Tibial nerve (tissue), 4 donors: ENCODE measurements around the gene NEMF. TPM values are rescaled to one million over a fixed set of nuclear protein-coding genes. Genes with fewer than 3 reads are reported as not detected.
A peak's percentile ranks its signal among the peaks of the same experiment; 100 is the strongest.

ENCODE experiments used
- DNase-seq, 2 donors: peaks; one replicate each; pipeline ENCODE4 v3.0.0-alpha.2; 2019; ENCODE audit warnings: low spot score in 2 of 2
- H3K27ac ChIP-seq, 4 donors: fragments of 200-600 bp; sonication (generic) in 3 of 4; one replicate each; pipeline ENCODE4 v1.5.1; 2017 to 2019; ENCODE audit warnings: mild to moderate bottlenecking in 1 of 4
- H3K27me3 ChIP-seq, 2 donors: fragments of 200-600 bp; sonication (generic) in 1 of 2; one replicate each; pipeline versions ENCODE4 v1.5.1 to v1.6.0; 2017 to 2019
- H3K36me3 ChIP-seq, 3 donors: fragments of 200-600 bp; sonication (generic); one replicate each; pipeline ENCODE4 v1.5.1; 2018 to 2019
- H3K4me1 ChIP-seq, 4 donors: fragments of 200-600 bp; sonication (generic) in 3 of 4; one replicate each; pipeline ENCODE4 v1.5.1; 2017 to 2019
- H3K4me3 ChIP-seq, 4 donors: fragments of 200-600 bp; sonication (generic) in 3 of 4; one replicate each; pipeline ENCODE4 v1.5.1; 2017 to 2019; ENCODE audit warnings: mild to moderate bottlenecking in 1 of 4, moderate library complexity in 1 of 4
- H3K9me3 ChIP-seq, 4 donors: fragments of 200-600 bp; sonication (generic) in 3 of 4; one replicate each; pipeline ENCODE4 v1.5.1; 2017 to 2019
- EP300 ChIP-seq, 2 donors: sonication (generic); formaldehyde crosslinking; IDR thresholded peaks; one replicate each; pipeline ENCODE4 v1.6.1; 2017; ENCODE audit warnings: antibody characterized with exemption in 2 of 2, mild to moderate bottlenecking in 1 of 2
- POLR2A ChIP-seq, 2 donors: fragments of 450-650 bp; IDR thresholded peaks; one replicate each; pipeline ENCODE4 v1.6.1; 2017; ENCODE audit warnings: antibody characterized with exemption in 2 of 2, mild to moderate bottlenecking in 2 of 2, moderate library complexity in 2 of 2
- whole genome bisulfite sequencing, 2 donors: methylation state at CpG; one replicate each; pipeline ENCODE4 v1.1.5; 2018; 5-methylcytosine and 5-hydroxymethylcytosine counted together
- total RNA-seq, 4 donors: library from RNA; depleted of rRNA; stranded (reverse); fragments of >200 nt; gene quantifications; one replicate each; pipeline ENCODE4 v1.1.0, GENCODE V29; 2016
- TF ChIP-seq, protein P1 (sequence below), 5 experiments: fragments of 200-600 bp in 3 of 5; fragments of 450-650 bp in 2 of 5; sonication (generic) in 3 of 5; IDR thresholded peaks; one replicate each; pipeline ENCODE4 v1.5.1; 2016 to 2019; ENCODE audit warnings: antibody characterized with exemption in 5 of 5, mild to moderate bottlenecking in 3 of 5, moderate library complexity in 2 of 5

NEMF gene
- total RNA-seq, 4 donors from 2014 or later, result 100 to 215 (median 138) TPM

DNA sequence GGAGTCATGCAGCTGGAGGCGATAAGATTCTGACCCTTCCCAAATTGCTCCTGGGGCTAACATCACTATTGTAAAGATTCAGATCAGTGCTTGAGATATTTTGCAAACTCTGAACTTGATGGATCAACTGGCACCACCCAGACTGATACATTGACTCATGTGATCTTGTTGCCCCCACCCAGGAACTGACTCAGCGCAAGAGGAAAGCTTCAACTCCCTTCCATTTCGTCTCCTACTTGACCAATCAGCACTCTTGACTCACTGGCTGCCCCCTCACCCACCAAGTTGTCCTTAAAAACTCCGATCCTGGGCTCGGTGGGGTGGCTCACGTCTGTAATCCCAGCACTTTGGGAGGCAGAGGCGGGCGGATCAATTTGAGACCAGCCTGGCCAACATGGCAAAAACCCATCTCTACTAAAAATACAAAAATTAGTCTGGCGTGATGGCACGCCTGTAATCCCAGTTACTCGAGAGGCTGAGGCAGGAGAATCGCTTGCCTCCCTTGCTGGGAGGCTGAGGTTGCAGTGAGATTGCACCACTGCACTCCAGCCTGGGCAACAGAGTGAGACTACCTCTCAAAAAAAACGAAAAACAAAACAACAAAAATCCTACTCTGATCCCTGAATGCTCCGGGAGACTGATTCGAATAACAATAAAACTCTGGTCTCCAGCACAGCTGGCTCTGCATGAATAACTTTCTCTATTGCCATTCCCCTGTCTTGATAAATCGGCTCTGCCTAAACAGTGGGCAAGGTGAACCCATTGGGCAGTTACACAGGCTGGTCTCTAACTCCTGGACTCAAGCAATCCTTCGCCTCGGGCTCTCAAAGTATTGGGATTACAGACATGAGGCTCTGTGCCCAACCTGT, 30.5 kb upstream of the NEMF start:
- no peak for DNase-seq
- no peak overlapping the region for H3K27ac ChIP-seq
- no peaks in the 10 kb centered on the region for H3K9me3 ChIP-seq
- no peaks in the 10 kb centered on the region for H3K36me3 ChIP-seq
- no peak overlapping the region for H3K4me3 ChIP-seq
- H3K27me3 ChIP-seq, result no peaks in the 10 kb centered on the region
- H3K4me1 ChIP-seq, result peaks cover 0 to 15% (median 0%) of the 10 kb centered on the region in 4 donors
- WGBS, 2 donors, result 87% methylated on average over 18 of the region's 18 CpGs
- TF ChIP-seq EP300 (IDR thresholded peaks at IDR 0.05), result no peak
- no peak for TF ChIP-seq POLR2A (IDR thresholded peaks at IDR 0.05)
- TF ChIP-seq, protein P1, sequence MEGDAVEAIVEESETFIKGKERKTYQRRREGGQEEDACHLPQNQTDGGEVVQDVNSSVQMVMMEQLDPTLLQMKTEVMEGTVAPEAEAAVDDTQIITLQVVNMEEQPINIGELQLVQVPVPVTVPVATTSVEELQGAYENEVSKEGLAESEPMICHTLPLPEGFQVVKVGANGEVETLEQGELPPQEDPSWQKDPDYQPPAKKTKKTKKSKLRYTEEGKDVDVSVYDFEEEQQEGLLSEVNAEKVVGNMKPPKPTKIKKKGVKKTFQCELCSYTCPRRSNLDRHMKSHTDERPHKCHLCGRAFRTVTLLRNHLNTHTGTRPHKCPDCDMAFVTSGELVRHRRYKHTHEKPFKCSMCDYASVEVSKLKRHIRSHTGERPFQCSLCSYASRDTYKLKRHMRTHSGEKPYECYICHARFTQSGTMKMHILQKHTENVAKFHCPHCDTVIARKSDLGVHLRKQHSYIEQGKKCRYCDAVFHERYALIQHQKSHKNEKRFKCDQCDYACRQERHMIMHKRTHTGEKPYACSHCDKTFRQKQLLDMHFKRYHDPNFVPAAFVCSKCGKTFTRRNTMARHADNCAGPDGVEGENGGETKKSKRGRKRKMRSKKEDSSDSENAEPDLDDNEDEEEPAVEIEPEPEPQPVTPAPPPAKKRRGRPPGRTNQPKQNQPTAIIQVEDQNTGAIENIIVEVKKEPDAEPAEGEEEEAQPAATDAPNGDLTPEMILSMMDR (IDR thresholded peaks at IDR 0.05), result no peak

DNA sequence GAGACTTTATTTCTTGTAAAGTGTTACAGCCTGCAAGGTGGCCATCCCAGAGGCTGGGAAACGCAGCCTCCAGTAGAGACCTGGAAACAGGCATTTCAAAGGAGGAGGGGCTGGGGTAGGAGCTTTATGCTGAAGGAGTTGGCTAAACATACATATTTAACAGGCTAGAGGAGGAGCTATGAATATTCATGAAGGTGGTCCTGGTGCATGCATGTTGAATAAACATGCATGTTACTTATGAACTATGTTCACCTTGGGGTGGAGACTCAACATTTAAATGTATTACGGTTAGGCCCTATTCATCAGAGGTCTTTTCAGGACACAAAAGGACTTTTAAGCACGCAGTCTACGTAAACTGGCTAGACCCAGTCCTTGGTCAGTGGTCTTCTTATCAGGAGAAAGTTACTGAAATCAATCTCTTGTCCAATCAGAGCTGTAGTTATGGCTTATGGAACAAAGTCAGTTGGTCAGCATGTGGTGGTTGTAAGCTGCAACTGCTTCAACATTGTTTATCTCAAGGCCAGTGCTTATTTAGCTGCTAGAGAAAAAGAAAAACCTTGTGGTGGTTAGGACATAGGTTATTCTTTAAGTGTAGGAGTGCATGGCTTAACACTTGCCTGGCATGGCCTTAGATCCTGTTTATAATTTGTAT, 28.9 kb upstream of the NEMF start:
- 89 to 98% methylated on average over 4 of the region's 4 CpGs for WGBS, 2 donors
- no peak for DNase-seq
- H3K27me3 ChIP-seq, result no peaks in the 10 kb centered on the region
- peaks cover 0 to 15% (median 0%) of the 10 kb centered on the region in 4 donors for H3K4me1 ChIP-seq
- no peaks in the 10 kb centered on the region for H3K9me3 ChIP-seq
- H3K27ac ChIP-seq, result no peak overlapping the region
- H3K36me3 ChIP-seq, result no peaks in the 10 kb centered on the region
- TF ChIP-seq POLR2A (IDR thresholded peaks at IDR 0.05), result no peak
- TF ChIP-seq, protein P1 (IDR thresholded peaks at IDR 0.05), result no peak
- no peak for TF ChIP-seq EP300 (IDR thresholded peaks at IDR 0.05)
- H3K4me3 ChIP-seq, result no peak overlapping the region

DNA sequence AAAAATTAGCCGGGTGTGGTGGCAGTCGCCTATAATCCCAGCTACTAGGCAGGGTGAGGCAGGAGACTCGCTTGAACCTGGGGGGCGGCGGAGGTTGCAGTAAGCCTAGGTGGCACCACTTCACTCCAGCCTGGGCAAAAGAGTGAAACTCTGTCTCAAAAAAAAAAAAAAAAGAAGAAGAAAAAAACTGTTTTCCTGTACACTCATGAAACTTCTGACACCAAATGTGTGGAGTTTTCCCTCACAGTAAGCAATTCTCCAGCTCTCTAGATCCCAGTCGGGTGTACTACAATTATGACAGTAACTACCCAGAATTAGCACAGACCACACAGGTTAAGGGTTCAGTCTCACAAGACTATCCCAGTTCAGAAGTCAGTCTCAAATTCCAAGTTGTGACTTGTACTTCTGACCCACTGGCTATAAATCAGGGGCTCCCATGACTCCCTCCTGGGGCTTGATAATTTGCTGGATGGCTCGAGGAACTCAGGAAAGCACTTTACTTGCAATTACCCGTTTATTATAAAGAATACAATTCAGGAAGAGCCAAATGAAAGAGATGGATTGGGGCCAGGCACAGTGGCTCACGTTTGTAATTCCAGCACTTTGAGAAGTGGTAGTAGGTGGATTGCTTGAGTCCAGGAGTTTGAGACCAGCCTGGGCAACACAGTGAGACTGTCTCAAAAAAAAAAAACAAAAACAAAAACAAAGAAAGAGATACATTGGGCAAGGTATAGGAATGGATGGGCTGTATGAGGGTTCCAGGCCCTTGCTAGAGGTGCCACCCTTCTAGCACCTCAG, 27.9 kb upstream of the NEMF start:
- Histone ChIP-seq H3K4me3 (no peak overlapping the region), H3K4me1 (peaks cover 0 to 15% (median 0%) of the 10 kb centered on the region in 4 donors), H3K27me3 (no peaks in the 10 kb centered on the region), H3K36me3 (no peaks in the 10 kb centered on the region), H3K9me3 (no peaks in the 10 kb centered on the region), H3K27ac (peak overlapping the region in 3 of 4 donors; percentile 5 to 52 (median 26))
- no peak for DNase-seq
- WGBS, 2 donors, result 48 to 54% methylated on average over 9 of the region's 9 CpGs
- TF ChIP-seq EP300 (IDR thresholded peaks at IDR 0.05), result peak in 1 of 2 donors; percentile 11
- TF ChIP-seq POLR2A (IDR thresholded peaks at IDR 0.05), result no peak

DNA sequence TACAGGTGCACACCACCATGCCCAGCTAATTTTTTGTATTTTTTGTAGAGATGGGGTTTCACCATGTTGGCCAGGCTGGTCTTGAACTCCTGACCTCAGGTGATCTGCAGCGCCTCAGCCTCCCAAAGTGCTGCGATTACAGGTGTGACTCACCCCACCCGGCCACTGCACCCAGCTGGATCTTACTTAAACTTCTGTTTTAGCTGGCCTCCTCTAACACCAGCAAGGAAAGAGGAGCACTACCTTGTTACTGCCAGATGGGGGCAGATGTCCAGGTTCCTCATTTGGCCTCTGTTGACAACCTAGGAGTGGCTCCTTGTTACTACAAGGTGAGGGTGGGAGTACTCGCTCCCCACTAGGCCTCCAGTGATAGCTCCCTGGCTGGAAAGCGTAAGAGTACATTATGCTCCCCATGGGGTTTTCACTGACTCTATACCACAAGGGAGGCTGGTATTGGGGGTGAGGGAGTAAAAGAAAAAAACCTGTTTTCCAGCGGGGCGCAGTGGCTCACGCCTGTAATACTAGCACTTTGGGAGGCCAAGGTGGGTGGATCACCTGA, 27.1 kb upstream of the NEMF start:
- Histone ChIP-seq H3K4me3 (no peak overlapping the region), H3K36me3 (no peaks in the 10 kb centered on the region), H3K4me1 (peaks cover 0 to 15% (median 0%) of the 10 kb centered on the region in 4 donors), H3K27ac (peak overlapping the region in 2 of 4 donors; percentile 5 to 26), H3K27me3 (no peaks in the 10 kb centered on the region), H3K9me3 (no peaks in the 10 kb centered on the region)
- DNase-seq, result peak in 1 of 2 donors; percentile 21
- WGBS, 2 donors, result 66 to 71% methylated on average over 8 of the region's 8 CpGs
- TF ChIP-seq EP300 (IDR thresholded peaks at IDR 0.05), result no peak
- TF ChIP-seq, protein P1 (IDR thresholded peaks at IDR 0.05), result peak; percentile 35 to 64 (median 50)

DNA sequence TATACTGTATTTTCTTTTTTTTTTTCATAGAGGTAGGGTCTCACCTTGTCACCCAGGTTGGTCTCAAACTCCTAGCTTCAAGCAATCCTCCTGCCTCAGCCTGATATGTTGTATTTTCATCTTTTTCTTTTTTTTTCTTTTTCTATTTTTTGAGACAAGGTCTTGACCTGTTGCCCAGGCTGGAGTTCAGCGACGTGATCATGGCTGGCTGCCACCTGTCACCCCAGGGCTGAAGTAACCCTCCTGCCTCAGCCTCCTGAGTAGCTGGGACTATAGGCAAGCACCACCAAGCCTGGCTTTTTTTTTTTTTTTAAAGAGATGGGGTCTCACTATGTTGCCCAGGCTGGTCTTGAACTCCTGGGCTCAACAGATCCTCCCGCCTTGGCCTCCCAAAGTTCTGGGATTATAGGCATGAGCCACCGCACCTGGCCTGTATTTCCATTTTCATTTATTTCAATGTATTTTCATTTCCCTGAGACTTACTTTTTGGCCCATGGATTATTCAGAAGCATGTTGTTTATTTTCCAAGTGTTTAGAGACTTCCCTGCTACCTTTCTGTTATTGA, 24.1 kb upstream of the NEMF start:
- H3K27ac ChIP-seq, result no peak overlapping the region
- no peaks in the 10 kb centered on the region for H3K27me3 ChIP-seq
- TF ChIP-seq POLR2A (IDR thresholded peaks at IDR 0.05) (no peak), EP300 (IDR thresholded peaks at IDR 0.05) (no peak)
- TF ChIP-seq, protein P1 (IDR thresholded peaks at IDR 0.05), result no peak
- no peaks in the 10 kb centered on the region for H3K9me3 ChIP-seq
- peaks cover 0 to 15% (median 0%) of the 10 kb centered on the region in 4 donors for H3K4me1 ChIP-seq
- H3K36me3 ChIP-seq, result no peaks in the 10 kb centered on the region
- DNase-seq, result no peak
- no peak overlapping the region for H3K4me3 ChIP-seq
- WGBS, 2 donors, result 53 to 61% methylated on average over 4 of the region's 4 CpGs
